NCI-H1105 (cell line): ENCODE measurements around the gene SGTB.
"Not testable (repeated sequence)": the region's sequence is repeated elsewhere in the genome, so short reads cannot be mapped to it uniquely, and the experiment has no call there.

Source experiments
- DNase-seq: peaks from one replicate; lab custom pipeline; 2025; lab: John Stamatoyannopoulos, UW

SGTB gene

DNA sequence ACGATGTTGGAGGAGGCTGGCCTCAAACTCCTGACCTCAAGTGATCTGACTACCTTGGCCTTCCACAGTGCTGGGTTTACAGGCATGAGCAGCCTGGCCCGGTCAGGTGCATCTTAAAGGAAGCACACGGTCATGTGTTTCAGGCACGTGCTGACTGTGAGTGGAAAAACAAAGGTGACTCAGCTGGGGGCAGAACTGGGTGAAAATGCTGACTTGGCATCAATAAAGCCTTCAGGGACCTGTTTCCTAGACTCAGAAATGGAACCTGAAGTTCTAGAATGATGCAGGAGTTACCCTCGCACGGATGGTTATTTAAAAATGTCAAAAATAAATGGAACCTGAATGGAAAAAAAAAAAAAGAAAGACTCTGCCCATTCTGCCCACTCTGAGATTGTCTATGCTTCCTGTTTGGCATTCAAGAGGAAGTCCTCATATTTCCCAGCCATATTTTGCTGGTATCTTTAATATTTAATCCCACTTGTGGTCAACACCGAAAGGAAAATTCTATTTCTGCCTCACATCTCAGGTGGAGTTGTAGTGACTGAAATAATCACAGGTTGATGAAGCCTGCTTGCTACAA is 12.4 kb upstream of the SGTB start:
- DNase-seq, result not testable (repeated sequence)

DNA sequence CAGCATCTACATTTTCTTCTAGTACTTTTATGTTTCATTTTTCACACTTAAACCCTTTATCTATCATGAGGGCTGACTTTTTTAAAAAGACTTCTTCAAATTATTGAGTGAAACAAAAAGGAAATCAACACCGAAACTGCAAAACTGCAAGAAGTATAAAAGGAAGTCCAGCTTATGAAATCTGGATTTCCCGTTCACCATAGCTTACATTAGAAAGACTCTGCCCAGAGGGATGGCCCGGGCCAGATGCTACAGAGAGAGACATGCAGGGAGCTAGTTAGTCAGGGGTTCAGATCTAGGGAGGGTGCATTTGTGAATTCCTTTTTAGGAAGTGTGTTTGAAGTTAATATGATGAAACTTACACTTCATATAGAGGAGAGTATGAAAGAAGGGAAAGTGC is 10.1 kb upstream of the SGTB start:
- not testable (repeated sequence) for DNase-seq

- no peak for DNase-seq
Observed at GRCh38 chr5:65730910-65731309, 9.0 kb upstream of the SGTB start.

DNA sequence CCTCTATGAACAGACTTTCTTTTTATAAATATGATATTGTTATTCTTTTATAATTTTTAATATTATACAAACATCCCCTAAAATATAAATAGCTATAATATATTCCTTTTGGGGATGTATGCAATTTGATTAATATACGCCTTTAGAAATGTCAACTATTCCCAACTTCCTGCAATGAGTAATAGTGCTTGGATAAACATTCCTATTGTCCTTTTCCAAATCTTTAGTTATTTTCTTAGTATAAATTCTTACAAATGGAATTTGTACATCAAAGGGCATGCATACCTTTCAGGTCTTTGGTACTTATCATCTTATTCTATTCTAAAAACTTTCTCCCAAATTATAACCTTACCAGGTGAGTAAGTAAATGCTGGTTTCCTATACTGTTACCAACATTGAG is 6.3 kb upstream of the SGTB start:
- DNase-seq, result no peak

DNA sequence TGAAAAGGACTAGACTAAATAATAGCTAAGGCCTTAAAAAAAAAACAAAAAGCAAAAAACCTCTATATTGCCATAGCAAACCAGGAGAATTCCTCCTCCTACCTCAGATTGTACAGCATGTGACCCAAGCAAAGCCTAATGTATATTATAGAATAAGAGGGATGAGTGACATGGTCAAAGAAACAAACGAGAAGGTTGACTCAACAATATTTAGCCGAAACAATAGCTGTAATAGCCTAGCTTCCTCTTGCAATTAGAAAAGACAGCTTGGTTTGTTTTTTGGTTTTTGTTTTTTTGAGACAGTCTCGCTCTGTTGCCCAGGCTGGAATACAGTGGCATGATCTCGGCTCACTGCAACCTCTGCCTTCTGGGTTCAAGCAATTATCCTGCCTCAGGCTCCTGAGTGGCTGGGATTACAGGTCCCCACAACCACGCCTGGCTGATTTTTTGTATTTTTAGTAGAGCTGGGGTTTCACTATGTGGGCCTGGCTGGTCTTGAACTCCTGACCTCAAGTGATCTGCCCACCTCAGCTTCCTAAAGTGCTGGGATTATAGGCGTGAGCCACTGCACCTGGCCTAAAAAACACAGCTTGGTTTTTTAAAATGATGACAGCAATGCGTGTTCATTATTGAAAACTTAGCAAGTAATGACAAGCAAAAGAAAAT is 5.7 kb upstream of the SGTB start:
- no peak for DNase-seq

DNA sequence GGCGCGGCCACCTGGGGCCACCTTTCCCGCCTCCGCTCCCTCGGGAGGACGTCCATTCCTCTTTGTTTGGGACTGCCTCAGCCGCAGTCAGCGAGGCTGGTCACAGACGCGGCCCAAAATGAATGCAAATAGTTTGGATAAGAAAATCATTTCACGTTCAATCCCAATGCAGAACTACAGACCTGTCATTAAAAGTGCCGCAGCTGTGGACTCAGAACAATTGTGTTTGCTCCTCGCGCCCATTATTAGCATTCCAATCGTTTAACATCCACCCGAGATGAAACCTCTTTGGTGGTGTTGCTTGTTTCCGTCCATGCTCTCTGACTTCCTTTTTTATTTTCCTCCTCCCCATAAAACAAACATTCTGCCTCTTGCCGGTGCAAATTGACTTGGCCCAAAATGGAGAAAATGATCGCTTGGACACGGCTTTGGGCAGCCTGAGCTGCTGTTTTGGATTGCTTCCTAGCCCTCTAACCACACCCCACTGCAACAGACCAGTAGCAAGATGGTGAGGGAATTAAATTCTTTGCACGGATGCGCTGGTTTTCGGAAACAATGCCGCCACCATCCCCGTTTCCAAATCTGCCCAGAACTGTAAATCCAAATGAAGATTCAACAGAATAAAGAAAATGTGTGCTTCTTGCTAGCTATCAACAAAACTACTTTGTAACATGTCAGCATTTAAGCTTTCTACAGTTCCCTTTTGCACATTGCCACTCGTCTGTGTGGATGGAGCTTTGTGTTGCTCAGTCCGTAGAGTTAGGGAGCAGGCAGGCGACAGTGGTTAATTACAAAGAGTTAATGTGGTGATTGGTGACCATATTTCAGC is 880 bp upstream of the SGTB start:
- no peak for DNase-seq

GRCh38 chr5:65721050-65721719 is 724 bp downstream of the SGTB start:
- peak; percentile 12 for DNase-seq

GRCh38 chr5:65718576-65719310 is 3.2 kb downstream of the SGTB start:
- no peak for DNase-seq

DNA sequence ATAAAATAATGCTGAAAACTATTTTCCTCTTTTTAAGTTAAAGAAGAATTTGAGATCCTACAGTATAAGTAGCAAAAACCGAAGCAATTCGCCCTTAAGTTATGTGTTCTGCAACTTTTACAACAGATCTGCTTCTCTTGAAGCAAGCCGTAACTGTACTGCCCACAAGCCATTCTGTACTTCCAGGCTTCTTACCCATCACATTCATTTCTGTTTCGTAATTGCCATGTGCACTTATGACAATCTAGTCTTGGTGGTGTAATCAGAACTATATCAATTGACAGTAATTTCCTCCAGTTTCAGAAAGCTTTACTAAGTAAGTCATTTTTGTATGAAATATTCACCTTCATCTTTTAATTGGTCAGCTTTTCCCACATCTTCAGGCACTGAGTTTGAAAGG is 13.8 kb downstream of the SGTB start:
- no peak for DNase-seq

- DNase-seq, result no peak
Observed at GRCh38 chr5:65707663-65708062, 14.2 kb downstream of the SGTB start.

- DNase-seq, result no peak
Observed at GRCh38 chr5:65704621-65705239, 17.2 kb downstream of the SGTB start.

DNA sequence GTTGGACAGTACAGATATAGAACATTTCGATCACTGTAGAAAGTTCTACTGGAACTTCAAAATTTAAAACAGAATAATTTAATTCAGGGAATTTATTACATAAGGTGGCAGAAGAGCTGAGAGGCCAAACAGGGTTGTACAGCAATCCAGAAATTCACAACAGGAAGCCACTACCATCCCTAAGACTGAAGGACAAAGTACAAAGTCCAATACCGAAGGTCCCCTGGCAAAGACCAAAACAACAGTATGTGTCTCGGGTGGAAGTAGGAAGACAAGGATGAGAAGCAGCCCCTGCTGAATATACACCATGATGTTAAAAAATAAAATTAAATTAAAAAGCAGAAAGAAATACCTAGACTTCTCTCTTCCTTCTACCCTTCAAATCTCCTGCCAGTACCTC is 19.9 kb downstream of the SGTB start:
- no peak for DNase-seq

- DNase-seq, result no peak
Observed at GRCh38 chr5:65699338-65699737, 22.6 kb downstream of the SGTB start.

DNA sequence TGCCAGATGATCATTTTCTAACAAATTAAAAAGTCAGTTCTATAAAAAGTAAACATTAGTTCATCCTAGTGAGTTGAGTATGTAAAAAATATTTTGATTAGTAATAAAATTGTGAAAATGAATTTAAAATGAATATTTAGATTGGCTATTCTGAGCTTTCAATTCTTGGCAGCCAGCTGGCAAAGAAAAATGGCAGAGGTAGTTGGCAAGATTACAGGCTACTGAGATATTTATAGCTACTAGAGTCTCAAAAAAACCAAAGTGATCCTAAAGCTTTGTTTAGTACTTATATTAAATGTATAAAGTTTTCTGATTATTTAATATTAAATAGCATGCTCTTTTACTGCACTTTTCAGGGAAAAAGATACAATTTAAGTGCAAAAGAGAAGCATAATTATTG is 25.0 kb downstream of the SGTB start:
- no peak for DNase-seq

- DNase-seq, result no peak
Observed at GRCh38 chr5:65695896-65696295, 26.0 kb downstream of the SGTB start.

DNA sequence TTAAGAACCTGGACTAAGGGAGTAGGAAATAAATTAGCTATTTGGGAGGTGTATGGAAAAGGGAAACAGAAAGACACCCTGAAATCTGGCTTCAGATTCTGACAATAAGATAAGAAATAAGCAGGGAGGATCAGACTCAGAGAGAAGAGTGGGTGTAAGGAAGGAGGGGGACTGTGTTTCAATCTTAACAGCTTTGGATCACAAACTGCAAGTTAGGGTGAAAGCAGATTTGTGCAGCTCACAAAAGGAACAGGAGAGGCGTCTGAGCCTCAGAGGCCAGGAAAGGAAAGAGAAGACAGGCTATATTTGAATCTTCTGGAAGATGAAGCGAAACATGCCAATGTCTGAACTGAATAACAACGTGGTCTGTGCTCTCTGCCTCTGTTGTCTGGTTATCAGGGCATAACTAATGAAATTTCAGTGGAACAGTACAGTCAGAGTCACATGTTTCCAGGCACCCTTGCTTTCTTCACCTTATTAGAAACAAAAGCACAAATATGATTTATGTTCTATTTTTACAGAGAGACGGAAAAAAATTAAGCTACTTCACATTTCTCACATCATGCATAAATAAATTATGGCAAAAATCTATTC is 26.6 kb downstream of the SGTB start:
- DNase-seq, result no peak

DNA sequence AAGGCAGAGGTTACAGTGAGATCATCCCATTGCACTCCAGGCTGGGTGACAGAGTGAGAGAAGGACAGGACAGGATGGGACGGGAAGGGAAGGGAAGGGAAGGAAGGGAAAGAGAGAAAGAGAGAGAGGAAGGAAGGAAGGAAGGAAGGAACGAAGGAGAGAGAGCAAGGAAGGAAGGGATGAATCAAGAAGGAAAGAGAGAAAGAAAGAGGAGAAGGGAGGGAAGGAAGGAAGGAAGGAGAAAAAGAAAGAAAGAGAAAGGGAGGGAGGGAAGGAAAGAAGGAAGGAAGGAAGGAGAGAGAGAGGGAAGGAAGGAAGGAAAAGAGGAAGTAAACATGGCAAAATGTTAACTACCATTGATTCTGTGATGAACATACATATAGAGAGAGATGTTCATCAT is 28.8 kb downstream of the SGTB start:
- DNase-seq, result no peak

DNA sequence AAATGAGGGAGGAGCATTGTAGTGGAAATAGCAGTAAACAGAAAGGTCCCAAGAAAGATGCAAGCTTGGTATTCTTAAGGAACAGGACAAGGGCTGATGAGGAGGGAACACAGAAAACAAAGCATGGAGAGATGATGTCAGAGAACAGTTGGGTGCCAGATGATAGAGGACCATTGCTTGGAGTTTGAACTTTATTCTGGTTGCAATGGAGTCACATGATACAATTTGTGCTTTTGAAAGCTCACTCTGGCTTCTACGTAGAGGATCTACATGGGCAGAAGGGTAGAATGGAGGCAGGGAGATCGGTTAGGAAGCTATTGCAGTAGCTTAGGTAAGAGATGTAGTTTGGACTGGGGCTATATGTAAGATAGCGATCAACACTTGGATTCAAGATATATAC is 39.8 kb downstream of the SGTB start:
- no peak for DNase-seq

GRCh38 chr5:65676056-65676455 is 45.9 kb downstream of the SGTB start:
- DNase-seq, result not testable (repeated sequence)

GRCh38 chr5:65674749-65675148 is 47.2 kb downstream of the SGTB start:
- no peak for DNase-seq

DNA sequence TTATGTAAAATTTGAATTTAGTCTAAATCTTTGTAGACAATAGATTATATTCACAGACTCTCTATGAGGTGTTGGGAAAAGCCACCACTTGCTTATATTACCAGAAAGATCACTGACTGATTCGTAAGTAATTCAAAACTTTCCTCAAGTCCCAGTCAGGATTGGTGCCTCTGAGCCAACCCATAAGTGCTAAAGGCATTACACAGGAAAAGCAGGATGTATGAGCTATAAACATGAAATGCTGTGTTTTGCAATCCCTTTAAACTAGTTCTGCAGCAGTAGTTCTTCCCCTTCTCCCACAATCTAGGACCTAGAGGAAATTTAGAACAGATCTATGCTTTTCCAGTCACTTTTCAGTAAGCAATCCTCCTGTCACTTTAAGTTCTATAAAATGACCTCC is 49.1 kb downstream of the SGTB start:
- no peak for DNase-seq
